Sigmoid colon (tissue), 4 donors: Measurements from ENCODE around the gene PCDHGA5.
"Not testable (repeated sequence)": the region's sequence is repeated elsewhere in the genome, so short reads cannot be mapped to it uniquely, and the experiment has no call there.

Experiments
- EP300 ChIP-seq, 4 donors: sonication (generic); formaldehyde crosslinking; IDR thresholded peaks; one replicate each; pipeline ENCODE4 v1.6.1; 2017; ENCODE audit warnings: antibody characterized with exemption in 4 of 4
- POLR2A ChIP-seq, 2 donors: fragments of 450-650 bp; IDR thresholded peaks; one replicate each; pipeline ENCODE4 v1.6.1; 2016; ENCODE audit warnings: antibody characterized with exemption in 2 of 2, mild to moderate bottlenecking in 2 of 2, moderate library complexity in 2 of 2
- TF ChIP-seq, protein P1 (sequence below), 4 experiments: fragments of 450-650 bp in 3 of 4; fragments of 200-600 bp in 1 of 4; IDR thresholded peaks; one replicate each; pipeline ENCODE4 v1.5.1; 2016 to 2019; ENCODE audit warnings: antibody characterized with exemption in 4 of 4, mild to moderate bottlenecking in 3 of 4, moderate library complexity in 2 of 4

DNA sequence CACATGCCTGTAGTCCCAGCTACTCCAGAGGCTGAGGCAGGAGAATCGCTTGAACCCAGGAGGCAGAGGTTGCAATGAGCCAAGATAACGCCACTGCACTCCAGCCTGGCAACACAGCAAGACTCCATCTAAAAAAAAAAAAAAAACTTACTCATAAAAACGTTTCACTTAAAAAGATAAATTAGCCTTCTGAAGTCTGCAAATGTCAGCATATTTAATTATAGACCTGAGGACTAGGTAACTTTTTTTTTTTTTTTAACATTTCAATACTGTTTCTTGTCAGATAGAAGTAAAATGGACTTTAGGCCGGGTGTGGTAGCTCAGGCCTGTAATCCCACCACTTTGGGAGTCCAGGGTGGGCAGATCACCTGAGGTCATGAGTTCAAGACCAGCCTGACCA lies 47.0 kb upstream of the PCDHGA5 start:
- TF ChIP-seq POLR2A, EP300 (IDR thresholded peaks at IDR 0.05): not testable (repeated sequence)
- TF ChIP-seq, protein P1, sequence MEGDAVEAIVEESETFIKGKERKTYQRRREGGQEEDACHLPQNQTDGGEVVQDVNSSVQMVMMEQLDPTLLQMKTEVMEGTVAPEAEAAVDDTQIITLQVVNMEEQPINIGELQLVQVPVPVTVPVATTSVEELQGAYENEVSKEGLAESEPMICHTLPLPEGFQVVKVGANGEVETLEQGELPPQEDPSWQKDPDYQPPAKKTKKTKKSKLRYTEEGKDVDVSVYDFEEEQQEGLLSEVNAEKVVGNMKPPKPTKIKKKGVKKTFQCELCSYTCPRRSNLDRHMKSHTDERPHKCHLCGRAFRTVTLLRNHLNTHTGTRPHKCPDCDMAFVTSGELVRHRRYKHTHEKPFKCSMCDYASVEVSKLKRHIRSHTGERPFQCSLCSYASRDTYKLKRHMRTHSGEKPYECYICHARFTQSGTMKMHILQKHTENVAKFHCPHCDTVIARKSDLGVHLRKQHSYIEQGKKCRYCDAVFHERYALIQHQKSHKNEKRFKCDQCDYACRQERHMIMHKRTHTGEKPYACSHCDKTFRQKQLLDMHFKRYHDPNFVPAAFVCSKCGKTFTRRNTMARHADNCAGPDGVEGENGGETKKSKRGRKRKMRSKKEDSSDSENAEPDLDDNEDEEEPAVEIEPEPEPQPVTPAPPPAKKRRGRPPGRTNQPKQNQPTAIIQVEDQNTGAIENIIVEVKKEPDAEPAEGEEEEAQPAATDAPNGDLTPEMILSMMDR (IDR thresholded peaks at IDR 0.05) = not testable (repeated sequence)
